ENCODE results near the gene IQGAP2. TPM values are rescaled to one million over a fixed set of nuclear protein-coding genes. Genes with fewer than 3 reads are reported as not detected.

IQGAP2 gene
- total and polyA plus RNA-seq, 9 of the 15 experiments (the other 6 are each of a cell fraction or from before 2014, with no cell fraction given): 8.7 to 23.2 (median 17.4) TPM

DNA sequence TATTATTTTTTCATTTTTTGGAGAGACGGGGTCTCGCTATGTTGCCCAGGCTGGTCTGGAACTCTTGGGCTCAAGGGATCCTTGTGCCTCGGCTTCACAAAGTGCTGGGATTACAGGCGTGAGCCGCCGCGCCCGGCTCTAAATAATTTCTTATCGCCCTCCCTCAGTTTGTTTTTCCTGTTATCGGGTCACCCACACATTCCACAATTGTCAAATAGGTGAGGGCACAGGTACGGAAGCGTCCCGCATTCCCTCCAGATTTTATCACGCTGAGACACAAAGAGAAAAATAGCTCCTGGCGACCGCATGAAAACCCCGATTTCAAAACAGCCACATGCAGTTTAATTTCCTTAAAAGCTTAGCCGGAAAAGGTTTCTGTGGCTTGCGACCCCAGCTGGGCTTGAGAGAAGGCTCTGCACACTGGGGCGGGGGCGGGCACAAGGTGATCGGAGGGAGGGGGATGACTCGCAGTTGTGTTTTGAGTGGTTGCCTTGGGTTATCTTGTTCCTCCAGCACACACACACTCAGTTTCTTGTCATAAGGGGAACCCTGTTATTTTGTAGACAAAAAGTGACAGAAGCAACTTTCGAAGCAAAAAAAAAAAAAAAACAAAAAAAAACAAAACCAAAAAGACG is 717 bp upstream of the IQGAP2 start (continued):
- TF ChIP-seq HMGXB4 (CRISPR knock-in tag; IDR thresholded peaks at IDR 0.05): no peak
- no peak for TF ChIP-seq ZBTB49 (CRISPR knock-in tag; IDR thresholded peaks at IDR 0.05; ENCODE audit: borderline replicate concordance)
- TF ChIP-seq HDAC3 (IDR thresholded peaks at IDR 0.05; ENCODE audit: borderline replicate concordance, partially characterized antibody): no peak
- TF ChIP-seq NFIC (IDR thresholded peaks at IDR 0.05): peak; percentile 49; the same call in 1 of the 2 replicates
- TF ChIP-seq ZNF318 (IDR thresholded peaks at IDR 0.05; ENCODE audit: borderline replicate concordance in 1 of 2, low read depth in 1 of 2): no peak
- peak in 1 of 2 experiments; percentile 48 for TF ChIP-seq E2F6 (IDR thresholded peaks at IDR 0.05; ENCODE audit: borderline replicate concordance in 1 of 2, extremely low read depth in 1 of 2, insufficient read depth in 1 of 2, insufficient read length in 1 of 2, low read depth in 1 of 2, low read length in 1 of 2, poor library complexity in 1 of 2, severe bottlenecking in 1 of 2)
- TF ChIP-seq U2AF2 (optimal IDR thresholded peaks at IDR 0.05; ENCODE audit: low read depth, low read length): no peak
- TF ChIP-seq SRSF9 (IDR thresholded peaks at IDR 0.05; ENCODE audit: borderline replicate concordance, low read depth, low read length): no peak
- no peak for TF ChIP-seq ZNF23 (CRISPR knock-in tag; IDR thresholded peaks at IDR 0.05)
- no peak for TF ChIP-seq HBP1 (CRISPR knock-in tag; IDR thresholded peaks at IDR 0.05)
